HEK293 (cell line): Measurements from ENCODE around the gene PDGFA.

Source experiments
- BCL6B ChIP-seq: fragments of 450-650 bp; formaldehyde crosslinking; IDR thresholded peaks from 2 replicates; pipeline ENCODE4 v1.5.1; 2017; ENCODE audit warnings: missing biosample characterization, missing genetic modification characterization
- EGR2 ChIP-seq: fragments of 450-650 bp; formaldehyde crosslinking; IDR thresholded peaks from 2 replicates; pipeline ENCODE4 v1.5.1; 2016; ENCODE audit warnings: low read depth, missing biosample characterization, missing genetic modification characterization
- HIC1 ChIP-seq: fragments of 450-650 bp; formaldehyde crosslinking; IDR thresholded peaks from 2 replicates; pipeline ENCODE4 v1.5.1; 2016; ENCODE audit warnings: missing biosample characterization, missing genetic modification characterization
- PRDM2 ChIP-seq: fragments of 450-650 bp; formaldehyde crosslinking; IDR thresholded peaks from 2 replicates; pipeline ENCODE4 v1.5.1; 2016; ENCODE audit warnings: missing biosample characterization, missing genetic modification characterization, borderline replicate concordance
- SP2 ChIP-seq: fragments of 450-650 bp; formaldehyde crosslinking; IDR thresholded peaks from 2 replicates; pipeline ENCODE4 v1.5.1; 2016; ENCODE audit warnings: missing biosample characterization, missing genetic modification characterization
- SP3 ChIP-seq: fragments of 450-650 bp; formaldehyde crosslinking; IDR thresholded peaks from 2 replicates; pipeline ENCODE4 v1.5.1; 2016; ENCODE audit warnings: missing biosample characterization, missing genetic modification characterization
- YY2 ChIP-seq: fragments of 450-650 bp; formaldehyde crosslinking; IDR thresholded peaks from 2 replicates; pipeline ENCODE4 v1.5.1; 2016; ENCODE audit warnings: missing biosample characterization, missing genetic modification characterization
- ZBTB6 ChIP-seq: fragments of 450-650 bp; formaldehyde crosslinking; IDR thresholded peaks from 2 replicates; pipeline ENCODE4 v1.5.1; 2017; ENCODE audit warnings: missing biosample characterization, missing genetic modification characterization
- ZFP37 ChIP-seq: fragments of 450-650 bp; formaldehyde crosslinking; IDR thresholded peaks from 2 replicates; pipeline ENCODE4 v1.5.1; 2016; ENCODE audit warnings: missing biosample characterization, missing genetic modification characterization
- ZNF114 ChIP-seq: fragments of 450-650 bp; formaldehyde crosslinking; IDR thresholded peaks from 2 replicates; pipeline ENCODE4 v1.5.0; 2017; ENCODE audit warnings: missing biosample characterization, missing genetic modification characterization
- ZNF132 ChIP-seq: fragments of 450-650 bp; formaldehyde crosslinking; IDR thresholded peaks from 2 replicates; pipeline ENCODE4 v1.5.1; 2017; ENCODE audit warnings: missing biosample characterization, missing genetic modification characterization, borderline replicate concordance
- ZNF202 ChIP-seq: fragments of 450-650 bp; formaldehyde crosslinking; IDR thresholded peaks from 2 replicates; pipeline ENCODE4 v1.5.1; 2016; ENCODE audit warnings: missing biosample characterization, missing genetic modification characterization, borderline replicate concordance
- ZNF214 ChIP-seq: fragments of 450-650 bp; formaldehyde crosslinking; IDR thresholded peaks from 2 replicates; pipeline ENCODE4 v1.5.1; 2017; ENCODE audit warnings: missing biosample characterization, mild to moderate bottlenecking, missing genetic modification characterization, borderline replicate concordance
- ZNF311 ChIP-seq: fragments of 450-650 bp; formaldehyde crosslinking; IDR thresholded peaks from 2 replicates; pipeline ENCODE4 v1.5.1; 2017; ENCODE audit warnings: missing biosample characterization, missing genetic modification characterization, borderline replicate concordance
- ZNF416 ChIP-seq: fragments of 450-650 bp; formaldehyde crosslinking; IDR thresholded peaks from 2 replicates; pipeline ENCODE4 v1.5.1; 2016; ENCODE audit warnings: missing biosample characterization, missing genetic modification characterization
- ZNF580 ChIP-seq: fragments of 450-650 bp; formaldehyde crosslinking; IDR thresholded peaks from 2 replicates; pipeline ENCODE4 v1.5.1; 2016; ENCODE audit warnings: missing biosample characterization, missing genetic modification characterization
- ZNF600 ChIP-seq: fragments of 450-650 bp; formaldehyde crosslinking; IDR thresholded peaks from 2 replicates; pipeline ENCODE4 v1.5.1; 2016; ENCODE audit warnings: missing biosample characterization, missing genetic modification characterization
- ZNF747 ChIP-seq: fragments of 450-650 bp; formaldehyde crosslinking; IDR thresholded peaks from 2 replicates; pipeline ENCODE4 v1.5.1; 2016; ENCODE audit warnings: missing biosample characterization, missing genetic modification characterization
- ZNF776 ChIP-seq: fragments of 450-650 bp; formaldehyde crosslinking; IDR thresholded peaks from 2 replicates; pipeline ENCODE4 v1.5.0; 2017; ENCODE audit warnings: missing biosample characterization, missing genetic modification characterization, borderline replicate concordance
- ZNF785 ChIP-seq: fragments of 450-650 bp; formaldehyde crosslinking; IDR thresholded peaks from 2 replicates; pipeline ENCODE4 v1.5.1; 2016; ENCODE audit warnings: missing biosample characterization, missing genetic modification characterization
- ZSCAN23 ChIP-seq: fragments of 450-650 bp; formaldehyde crosslinking; IDR thresholded peaks from 2 replicates; pipeline ENCODE4 v1.5.1; 2016; ENCODE audit warnings: missing biosample characterization, missing genetic modification characterization
- TF ChIP-seq, protein P1 (sequence below): fragments of 450-650 bp; formaldehyde crosslinking; IDR thresholded peaks from 2 replicates; pipeline ENCODE4 v1.5.1; 2016; ENCODE audit warnings: missing biosample characterization, missing genetic modification characterization
- TF ChIP-seq, protein P2 (sequence below): fragments of 450-650 bp; formaldehyde crosslinking; IDR thresholded peaks from 2 replicates; pipeline ENCODE4 v1.5.1; 2016; ENCODE audit warnings: missing biosample characterization, missing genetic modification characterization
- TF ChIP-seq, protein P3 (sequence below): fragments of 450-650 bp; formaldehyde crosslinking; IDR thresholded peaks from 2 replicates; pipeline ENCODE4 v1.5.1; 2016; ENCODE audit warnings: missing biosample characterization, missing genetic modification characterization

Gene PDGFA

GRCh38 chr7:566100-566499 is 46.5 kb upstream of the PDGFA start (continued):
- TF ChIP-seq ZNF214 (tag by site-specific recombination) (no peak), ZBTB6 (tag by site-specific recombination) (no peak), ZNF776 (tag by site-specific recombination) (peak; percentile 87; the same call in 1 of the 2 replicates), YY2 (peak; percentile 75), SP2 (tag by site-specific recombination) (no peak), SP3 (tag by site-specific recombination) (no peak), EGR2 (tag by site-specific recombination) (no peak), ZFP37 (no peak), PRDM2 (tag by site-specific recombination) (peak; percentile 77; the same call in 1 of the 2 replicates), ZNF785 (tag by site-specific recombination) (0 out of 2 replicates have a peak, but pooled peaks have one; percentile 14), ZNF132 (tag by site-specific recombination) (no peak), ZNF600 (tag by site-specific recombination) (no peak), ZNF580 (0 out of 2 replicates have a peak, but pooled peaks have one; percentile 13), ZNF416 (tag by site-specific recombination) (no peak), ZNF114 (tag by site-specific recombination) (0 out of 2 replicates have a peak, but pooled peaks have one; percentile 47), ZNF202 (tag by site-specific recombination) (no peak), HIC1 (0 out of 2 replicates have a peak, but pooled peaks have one; percentile 17), BCL6B (peak; percentile 32; the same call in 1 of the 2 replicates), ZSCAN23 (tag by site-specific recombination) (no peak), ZNF747 (tag by site-specific recombination) (0 out of 2 replicates have a peak, but pooled peaks have one; percentile 33), ZNF311 (tag by site-specific recombination) (peak; percentile 93; the same call in 1 of the 2 replicates)
- TF ChIP-seq, protein P1, sequence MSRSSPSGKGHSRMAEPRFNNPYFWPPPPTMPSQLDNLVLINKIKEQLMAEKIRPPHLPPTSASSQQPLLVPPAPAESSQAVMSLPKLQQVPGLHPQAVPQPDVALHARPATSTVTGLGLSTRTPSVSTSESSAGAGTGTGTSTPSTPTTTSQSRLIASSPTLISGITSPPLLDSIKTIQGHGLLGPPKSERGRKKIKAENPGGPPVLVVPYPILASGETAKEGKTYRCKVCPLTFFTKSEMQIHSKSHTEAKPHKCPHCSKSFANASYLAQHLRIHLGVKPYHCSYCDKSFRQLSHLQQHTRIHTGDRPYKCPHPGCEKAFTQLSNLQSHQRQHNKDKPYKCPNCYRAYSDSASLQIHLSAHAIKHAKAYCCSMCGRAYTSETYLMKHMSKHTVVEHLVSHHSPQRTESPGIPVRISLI: no peak
- TF ChIP-seq, protein P2, sequence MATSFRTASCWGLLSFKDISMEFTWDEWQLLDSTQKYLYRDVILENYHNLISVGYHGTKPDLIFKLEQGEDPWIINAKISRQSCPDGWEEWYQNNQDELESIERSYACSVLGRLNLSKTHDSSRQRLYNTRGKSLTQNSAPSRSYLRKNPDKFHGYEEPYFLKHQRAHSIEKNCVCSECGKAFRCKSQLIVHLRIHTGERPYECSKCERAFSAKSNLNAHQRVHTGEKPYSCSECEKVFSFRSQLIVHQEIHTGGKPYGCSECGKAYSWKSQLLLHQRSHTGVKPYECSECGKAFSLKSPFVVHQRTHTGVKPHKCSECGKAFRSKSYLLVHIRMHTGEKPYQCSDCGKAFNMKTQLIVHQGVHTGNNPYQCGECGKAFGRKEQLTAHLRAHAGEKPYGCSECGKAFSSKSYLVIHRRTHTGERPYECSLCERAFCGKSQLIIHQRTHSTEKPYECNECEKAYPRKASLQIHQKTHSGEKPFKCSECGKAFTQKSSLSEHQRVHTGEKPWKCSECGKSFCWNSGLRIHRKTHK (tag by site-specific recombination): no peak
- TF ChIP-seq, protein P3, sequence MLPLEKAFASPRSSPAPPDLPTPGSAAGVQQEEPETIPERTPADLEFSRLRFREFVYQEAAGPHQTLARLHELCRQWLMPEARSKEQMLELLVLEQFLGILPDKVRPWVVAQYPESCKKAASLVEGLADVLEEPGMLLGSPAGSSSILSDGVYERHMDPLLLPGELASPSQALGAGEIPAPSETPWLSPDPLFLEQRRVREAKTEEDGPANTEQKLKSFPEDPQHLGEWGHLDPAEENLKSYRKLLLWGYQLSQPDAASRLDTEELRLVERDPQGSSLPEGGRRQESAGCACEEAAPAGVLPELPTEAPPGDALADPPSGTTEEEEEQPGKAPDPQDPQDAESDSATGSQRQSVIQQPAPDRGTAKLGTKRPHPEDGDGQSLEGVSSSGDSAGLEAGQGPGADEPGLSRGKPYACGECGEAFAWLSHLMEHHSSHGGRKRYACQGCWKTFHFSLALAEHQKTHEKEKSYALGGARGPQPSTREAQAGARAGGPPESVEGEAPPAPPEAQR (tag by site-specific recombination): peak; percentile 25; the same call in 1 of the 2 replicates
